ENCODE results near the gene EVPL.
"Not testable (repeated sequence)": the region's sequence is repeated elsewhere in the genome, so short reads cannot be mapped to it uniquely, and the experiment has no call there.

Gene EVPL

DNA sequence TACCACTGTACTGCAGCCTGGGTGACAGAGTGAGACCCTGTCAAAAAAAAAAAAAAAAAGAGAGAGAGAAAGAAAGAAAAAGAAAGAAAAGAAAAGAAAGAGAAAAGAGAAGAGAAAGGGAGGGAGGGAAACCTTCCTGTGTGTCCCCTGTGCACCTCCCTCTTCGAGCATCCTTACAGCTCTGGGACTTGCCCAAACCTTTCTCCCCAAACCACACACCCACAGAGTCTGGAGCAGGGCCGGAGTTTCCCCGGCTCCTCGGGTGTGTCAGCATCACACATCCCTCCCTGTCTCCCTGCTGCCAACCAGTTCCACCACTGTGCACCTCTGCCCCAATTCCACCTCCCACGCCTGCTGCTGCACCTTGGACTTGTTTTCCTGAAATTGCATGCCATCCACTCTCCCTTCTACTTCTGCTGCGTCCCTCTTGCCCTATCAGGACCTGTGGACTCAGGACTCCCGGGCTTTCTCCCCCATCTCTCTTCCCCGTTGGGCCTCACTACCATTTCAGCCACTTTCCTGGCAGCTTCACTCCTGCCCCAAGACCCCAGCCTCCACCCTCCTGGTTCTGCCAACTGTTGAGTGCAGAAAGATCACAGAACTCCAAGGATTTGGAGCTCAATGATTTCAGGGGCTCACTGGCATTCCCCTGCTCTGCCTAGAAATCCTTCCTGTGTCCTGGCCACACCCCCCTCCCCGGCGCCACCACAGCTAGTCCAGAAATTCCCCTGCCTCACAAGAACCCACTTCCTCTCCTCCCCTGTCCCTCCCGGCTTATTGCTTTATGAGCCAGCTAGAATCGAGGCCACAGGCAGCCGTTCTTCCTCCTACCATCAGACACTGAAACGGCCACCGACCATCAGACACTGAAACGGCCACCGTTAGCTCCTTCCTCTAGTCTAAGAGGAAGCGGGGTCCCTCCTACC lies 30.2 kb downstream of the EVPL start:
- peak; percentile 66 for DNase-seq

GRCh38 chr17:75995385-75995925 lies 31.7 kb downstream of the EVPL start:
- DNase-seq = no peak

DNA sequence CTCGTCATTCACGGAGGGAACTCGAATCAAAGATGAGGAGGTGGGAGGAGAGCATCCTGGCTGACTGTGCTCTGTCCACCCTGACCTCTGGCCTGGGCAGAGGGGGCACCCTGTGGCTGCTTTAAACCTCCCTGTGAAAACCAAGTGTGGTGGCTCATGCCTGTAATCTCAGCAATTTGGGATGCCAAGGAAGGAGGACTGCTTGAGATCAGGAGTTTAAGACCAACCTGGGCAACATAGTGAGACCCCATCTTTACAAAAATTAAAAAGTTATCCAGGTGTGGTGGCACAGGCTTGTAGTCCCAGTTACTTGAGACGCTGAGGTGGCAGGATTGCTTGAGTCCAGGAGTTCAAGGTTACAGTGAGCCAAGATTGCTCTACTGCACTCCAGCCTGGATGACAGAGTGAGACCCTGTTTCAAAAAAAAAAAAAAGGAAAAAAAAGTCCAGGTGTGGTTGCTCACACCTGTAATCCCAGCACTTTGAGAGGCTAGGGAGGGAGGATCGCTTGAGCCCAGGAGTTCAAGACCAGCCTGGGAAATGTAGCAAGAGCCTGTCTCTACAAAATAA lies 32.2 kb downstream of the EVPL start:
- DNase-seq = no peak

DNA sequence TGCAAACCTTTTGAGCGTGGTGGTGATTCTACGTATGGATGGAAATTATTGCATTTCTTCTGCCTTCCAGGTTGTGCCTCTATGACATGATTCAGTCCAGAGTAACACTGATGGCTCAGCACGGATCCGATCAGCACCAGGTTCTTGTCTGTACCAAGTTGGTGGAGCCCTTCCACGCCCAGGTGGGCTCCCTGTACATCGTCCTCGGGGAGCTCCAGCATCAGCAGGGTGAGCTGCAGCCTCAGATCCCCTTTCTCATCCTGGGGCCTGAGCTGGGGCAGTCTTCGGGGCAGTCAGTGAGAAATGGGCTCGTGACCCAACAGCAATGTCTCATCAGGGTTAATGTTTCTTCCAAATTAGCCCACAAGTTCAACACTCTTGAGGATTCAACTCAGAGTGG lies 35.7 kb downstream of the EVPL start:
- DNase-seq = no peak

DNA sequence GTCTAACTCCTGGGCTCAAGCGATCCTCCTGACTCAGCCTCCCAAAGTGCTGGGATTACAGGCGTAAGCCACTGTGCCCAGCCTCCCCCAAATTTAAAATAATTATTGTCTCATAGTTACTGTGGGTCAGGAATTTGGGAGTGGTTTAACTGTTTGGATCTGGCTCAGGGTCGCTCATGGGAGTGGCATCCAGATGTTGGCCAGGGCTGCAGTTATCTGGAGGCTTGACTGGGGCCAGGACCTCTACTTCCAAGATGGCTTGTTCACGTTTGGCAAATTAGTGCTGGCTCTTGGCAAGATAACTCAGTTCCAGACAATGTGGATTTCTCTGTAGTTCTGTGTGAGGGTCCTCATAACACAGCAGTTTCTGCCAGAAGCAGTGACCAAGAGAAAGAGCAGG lies 40.1 kb downstream of the EVPL start:
- DNase-seq = no peak

- no peak for DNase-seq
Observed at GRCh38 chr17:75985986-75986385, 41.1 kb downstream of the EVPL start.

DNA sequence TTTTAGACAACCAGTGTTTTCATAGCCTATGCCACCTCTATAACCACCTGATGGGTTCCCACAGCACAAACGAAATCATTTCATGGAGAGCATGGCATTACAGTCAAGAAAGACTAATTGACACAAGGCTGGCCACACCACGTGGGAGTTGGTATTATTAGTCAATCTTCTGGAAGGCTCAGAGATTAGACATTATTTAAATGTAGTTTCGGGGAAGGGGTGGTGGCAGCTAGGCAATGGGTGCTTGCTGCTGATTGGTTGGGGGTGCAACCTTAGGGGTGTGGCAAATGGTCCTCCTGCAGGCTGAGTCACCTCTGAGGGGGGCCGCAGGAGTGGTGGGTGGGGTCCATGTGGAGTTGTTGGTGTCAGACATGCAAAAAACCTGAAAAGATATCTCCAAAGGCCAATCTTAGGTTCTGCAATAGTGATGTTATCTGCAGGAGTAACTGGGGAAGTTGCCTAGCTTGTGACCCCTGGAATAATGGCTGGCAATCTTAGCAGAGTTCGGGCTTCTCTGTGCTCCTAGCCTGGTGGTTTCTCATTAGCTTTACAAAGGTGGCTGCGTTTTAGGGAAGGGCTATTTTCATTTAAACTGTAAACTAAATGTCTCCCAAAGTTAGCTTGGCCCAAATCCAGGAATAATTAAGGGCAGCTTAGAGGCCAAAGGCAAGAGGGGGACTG lies 43.5 kb downstream of the EVPL start:
- DNase-seq = no peak

DNA sequence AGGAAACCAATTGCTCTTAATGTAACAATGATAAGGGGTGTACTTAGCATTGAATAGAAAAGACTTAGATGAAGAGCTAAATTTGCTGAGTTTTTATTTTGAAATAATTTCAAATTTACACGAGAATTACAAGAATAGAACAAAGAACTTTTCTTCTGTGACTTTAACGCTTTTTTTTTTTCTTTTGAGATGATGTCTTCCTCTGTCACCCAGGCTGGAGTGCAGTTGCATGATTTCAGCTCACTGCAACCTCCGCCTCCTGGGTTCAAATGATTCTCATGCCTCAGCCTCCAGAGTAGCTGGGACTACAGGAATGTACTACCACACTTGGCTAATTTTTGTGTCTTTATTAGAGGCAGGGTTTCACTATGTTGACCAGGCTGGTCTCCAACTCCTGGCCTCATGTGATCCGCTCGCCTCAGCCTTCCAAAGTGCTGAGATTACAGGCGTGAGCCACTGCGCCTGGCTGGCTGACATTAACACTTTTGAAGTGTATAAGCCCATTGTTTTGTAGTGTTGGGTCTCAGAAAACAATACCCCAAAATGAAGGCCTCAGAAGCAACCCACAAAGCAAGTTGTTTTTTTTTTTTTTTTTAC lies 46.0 kb downstream of the EVPL start:
- no peak for DNase-seq

DNA sequence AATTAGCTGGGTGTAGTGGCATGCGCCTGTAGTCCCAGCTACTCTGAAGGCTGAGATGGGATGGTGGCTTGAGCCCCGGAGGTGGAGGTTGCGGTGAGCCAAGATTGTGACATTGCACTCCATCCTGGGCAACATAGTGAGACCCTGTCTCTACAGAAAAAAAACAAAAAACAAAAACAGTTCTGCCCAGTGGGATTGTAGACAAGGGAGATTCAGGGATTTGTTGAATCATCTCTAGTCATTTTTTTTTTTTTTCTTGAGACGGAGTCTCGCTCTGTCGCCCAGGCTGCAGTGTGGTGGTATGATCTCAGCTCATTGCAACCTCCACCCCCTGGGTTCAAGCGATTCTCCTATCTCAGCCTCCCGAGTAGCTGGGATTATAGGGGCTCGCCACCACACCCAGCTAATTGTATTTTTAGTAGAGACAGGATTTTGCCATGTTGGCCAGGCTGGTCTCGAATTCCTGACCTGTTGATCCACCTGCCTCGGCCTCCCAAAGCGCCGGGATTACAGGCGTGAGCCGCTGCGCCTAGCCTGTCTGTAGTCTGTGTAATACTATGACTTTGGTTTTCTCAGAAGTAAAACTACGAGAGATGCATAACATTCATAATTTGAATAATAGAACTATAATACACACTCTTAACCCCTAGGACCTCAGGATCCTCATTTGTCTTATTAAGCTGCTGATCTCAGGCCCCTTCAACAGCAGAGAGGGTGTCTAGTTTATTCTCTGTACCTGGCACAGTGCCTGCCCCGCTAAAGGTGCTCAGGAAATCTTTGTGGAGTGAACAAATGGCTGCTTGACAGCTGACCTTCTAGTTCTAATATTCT lies 46.7 kb downstream of the EVPL start:
- no peak for DNase-seq

DNA sequence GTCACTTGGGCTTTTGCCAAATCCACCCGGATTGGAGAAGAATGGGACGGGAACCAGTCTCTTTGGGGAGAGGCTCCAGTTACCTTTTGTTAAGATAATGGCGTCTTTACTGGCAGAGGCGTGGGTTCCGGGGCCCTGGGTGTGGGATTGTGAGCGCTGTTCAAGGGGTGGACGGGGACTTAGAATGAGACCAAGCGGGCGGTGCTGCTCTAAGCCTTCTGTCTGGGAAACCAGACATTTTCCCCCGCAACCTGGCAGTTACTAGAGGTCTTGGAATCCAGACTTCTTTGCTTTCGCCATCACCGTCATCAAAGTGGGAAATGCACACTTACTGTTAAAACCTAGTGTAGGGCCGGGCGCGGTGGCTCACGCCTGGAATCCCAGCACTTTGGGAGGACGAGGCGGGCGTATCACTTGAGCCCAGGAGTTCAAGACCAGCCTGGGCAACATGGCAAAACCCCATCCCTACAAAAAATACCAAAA lies 47.4 kb downstream of the EVPL start:
- no peak for DNase-seq

DNA sequence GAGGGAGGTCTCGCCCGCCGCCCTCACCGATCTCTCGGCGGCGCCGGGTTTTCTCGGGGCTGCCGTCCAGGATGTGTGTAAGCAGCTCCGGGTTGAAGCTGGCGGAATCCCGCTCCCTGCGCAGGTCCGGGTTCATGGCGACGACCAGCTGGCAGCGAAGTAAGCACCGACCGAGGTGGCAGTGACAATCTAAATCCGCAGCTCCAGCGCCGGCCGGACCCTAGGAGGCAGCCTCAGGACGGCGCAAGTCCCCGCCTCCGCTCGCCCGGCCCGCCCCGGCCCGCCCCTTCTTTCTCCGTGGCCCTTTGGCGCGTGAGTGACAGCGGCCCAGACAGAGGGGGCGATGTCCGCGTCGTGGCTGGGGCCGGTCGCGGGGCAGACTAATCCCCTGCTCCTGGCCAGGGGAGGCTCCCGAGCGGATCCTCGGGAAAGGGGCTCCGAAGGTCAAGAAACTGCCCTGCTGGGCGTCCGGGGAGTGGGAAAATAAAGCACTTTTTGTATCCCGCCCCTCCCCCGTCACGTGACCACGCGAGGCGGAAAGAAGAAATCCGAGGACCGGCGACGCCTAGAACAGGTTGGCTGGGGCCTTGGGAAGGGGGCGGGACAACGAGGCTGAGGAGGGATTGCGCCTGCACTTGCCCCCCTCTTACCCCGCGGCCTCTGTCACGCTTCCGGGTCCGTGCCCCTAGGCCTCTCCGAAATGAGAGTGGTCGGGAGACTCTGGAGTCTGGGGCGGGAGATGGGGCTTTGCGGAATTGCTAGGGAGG lies 48.0 kb downstream of the EVPL start, which contains the start of the genes ACOX1 and TEN1:
ACOX1 (minus strand) TSS at position 229 of the 767 bp plus-strand sequence; CDS start at position 136, 93 bp downstream.
TEN1 (plus strand) TSS at position 303 of the 767 bp plus-strand sequence. CDS start 6,953 bp downstream, outside the sequence.
- DNase-seq = peak; percentile 99

- DNase-seq = no peak
Observed at GRCh38 chr17:75976175-75976848, 50.8 kb downstream of the EVPL start.

GRCh38 chr17:75975757-75976174 lies 51.3 kb downstream of the EVPL start:
- DNase-seq = no peak

GRCh38 chr17:75975187-75975586 lies 51.9 kb downstream of the EVPL start:
- not testable (repeated sequence) for DNase-seq

DNA sequence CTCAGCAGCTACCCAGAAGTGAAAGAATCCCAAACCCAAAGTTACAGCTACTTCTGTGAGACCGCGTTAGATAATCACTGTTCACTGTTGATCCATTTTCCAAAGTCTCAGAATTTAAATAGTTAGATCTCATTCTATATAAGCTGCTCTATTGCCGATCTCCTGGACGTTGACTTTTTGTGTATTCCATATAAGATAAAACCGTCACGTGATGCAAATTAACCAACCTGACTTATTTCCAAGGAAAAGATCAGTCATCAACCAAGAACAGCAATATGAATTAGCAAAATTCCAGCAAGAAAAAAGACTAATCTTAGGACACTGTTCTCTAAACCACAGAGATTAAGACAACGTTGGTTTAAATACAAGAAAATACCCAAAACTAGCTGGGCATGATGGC lies 56.5 kb downstream of the EVPL start:
- no peak for DNase-seq

- DNase-seq = no peak
Observed at GRCh38 chr17:75970011-75970523, 57.0 kb downstream of the EVPL start.

DNA sequence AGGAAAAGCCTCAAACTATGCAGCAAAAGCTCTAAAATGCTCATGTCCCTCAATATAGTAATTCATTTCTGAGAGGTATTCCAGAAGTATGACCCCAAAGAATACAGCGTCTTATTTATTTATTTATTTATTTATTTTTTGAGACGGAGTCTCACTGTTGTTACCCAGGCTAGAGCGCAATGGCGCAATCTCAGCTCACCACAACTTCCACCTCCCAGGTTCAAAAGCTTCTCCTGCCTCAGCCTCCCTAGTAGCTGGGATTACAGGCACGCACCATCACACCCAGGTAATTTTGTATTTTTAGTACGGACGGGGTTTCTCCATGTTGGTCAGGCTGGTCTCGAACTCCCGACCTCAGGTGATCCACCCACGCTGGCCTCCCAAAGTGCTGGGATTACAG lies 58.1 kb downstream of the EVPL start:
- not testable (repeated sequence) for DNase-seq

DNA sequence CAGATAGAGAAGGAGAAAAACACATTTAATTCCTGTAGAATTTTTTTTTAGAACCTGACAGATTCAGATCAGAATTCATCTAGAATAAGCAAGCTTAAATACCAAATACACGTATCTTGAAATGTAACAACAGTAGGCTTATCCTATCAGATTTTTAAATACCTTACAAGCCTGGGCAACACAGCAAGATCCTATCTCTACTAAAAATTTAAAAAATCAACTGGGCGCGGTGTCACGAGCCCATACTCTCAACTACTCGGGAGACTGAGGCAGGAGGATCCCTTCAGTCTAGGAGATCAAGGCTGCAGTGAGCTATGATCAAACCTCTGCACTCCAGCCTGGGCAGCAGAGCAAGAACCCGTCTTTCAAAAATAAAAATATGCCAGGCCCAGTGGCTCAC lies 61.6 kb downstream of the EVPL start:
- no peak for DNase-seq

GRCh38 chr17:75959839-75960511 lies 67.1 kb downstream of the EVPL start:
- no peak for DNase-seq

Data from stimulated activated CD4-positive, alpha-beta T cell treated with anti-CD3 and anti-CD28 coated beads, Interleukin-15, amount 100 ng/mL, for 24 hours (primary cell).